Activated CD4-positive, alpha-beta T cell treated with anti-CD3 and anti-CD28 coated beads, Interleukin-2, Interleukin-4, amounts not matched to agents 100 ng/mL and 50 ng/mL, durations not matched to agents 16 hours and 8 hours (primary cell): ENCODE data around the gene NAT16.
"Not testable (repeated sequence)": the region's sequence is repeated elsewhere in the genome, so short reads cannot be mapped to it uniquely, and the experiment has no call there.

Experiments
- DNase-seq: peaks from one replicate; pipeline ENCODE4 v3.0.0-alpha.2; 2020; ENCODE audit warnings: low spot score

Gene NAT16

DNA sequence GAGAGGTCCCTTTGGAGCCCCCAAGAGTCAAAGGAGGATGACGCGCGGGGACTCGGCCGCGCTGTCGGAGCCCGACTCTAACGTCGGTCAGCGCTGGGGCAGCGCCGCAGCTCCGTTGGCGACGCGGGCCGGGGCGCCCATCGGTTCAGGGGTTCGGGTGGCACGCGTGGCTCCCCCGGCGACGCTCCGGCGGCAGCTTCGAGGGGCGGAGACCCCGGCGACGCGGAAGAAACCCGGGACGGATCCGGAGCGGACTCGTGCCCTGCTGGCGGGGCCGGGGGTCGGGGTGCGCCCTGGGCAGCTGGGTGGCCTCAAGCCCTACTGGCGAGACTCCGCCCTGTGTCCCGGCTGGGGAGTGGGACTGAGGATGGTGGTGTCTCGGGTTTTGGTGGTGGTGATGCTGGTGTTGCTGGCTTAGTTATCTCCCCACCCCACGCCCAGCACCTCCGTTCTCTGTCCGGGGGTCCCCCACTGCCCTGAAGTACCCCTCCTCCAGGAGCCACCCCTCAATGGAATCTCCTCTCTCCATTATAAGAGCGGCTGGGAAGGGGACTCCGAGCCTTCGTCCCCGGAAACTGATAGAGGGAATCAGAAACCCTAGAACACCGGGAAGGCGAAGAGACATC lies at the start of gene NAT16:
Gene NAT16, minus strand, starts transcription at position 164 of the 626 bp plus-strand sequence. CDS start 5,486 bp downstream, outside the sequence.
- no peak for DNase-seq

DNA sequence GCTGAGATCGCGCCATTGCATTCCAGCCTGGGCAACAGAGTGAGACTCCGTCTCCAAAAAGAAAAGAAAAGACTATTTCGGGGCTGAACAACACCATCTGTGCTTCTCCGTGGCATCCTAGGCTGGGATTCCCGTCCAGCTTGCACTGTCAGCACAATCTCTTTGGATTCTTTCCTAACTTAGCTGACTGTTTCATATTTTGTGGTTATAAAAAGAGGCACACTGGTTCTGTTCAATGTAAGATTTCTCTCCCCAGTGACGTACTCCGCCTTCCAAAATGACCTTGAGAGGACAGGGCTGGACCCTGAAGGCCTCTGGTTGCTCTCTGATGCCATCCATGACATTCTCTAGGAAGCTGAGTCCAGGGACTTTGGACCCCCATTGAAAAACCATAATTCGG lies 46.6 kb upstream of the NAT16 start:
- no peak for DNase-seq

DNA sequence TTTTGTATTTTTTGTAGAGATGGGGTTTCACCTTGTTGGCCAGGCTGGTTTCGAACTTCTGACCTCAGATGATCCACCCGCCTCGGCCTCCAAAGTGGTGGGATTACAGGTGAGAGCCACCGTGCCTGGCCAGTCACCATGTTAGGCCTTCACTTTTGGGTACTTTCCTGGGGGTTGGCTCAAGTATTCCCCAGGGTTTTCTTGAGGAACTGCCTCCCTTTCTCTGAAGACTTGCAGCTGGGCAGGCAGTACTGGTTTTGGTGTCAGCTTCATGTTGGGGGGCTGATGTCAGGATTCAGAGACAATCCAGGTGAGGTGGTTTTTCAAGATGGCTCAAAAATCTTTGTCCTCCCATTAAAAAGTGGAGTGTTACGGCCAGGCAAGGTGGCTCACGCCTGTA lies 45.6 kb upstream of the NAT16 start:
- no peak for DNase-seq

DNA sequence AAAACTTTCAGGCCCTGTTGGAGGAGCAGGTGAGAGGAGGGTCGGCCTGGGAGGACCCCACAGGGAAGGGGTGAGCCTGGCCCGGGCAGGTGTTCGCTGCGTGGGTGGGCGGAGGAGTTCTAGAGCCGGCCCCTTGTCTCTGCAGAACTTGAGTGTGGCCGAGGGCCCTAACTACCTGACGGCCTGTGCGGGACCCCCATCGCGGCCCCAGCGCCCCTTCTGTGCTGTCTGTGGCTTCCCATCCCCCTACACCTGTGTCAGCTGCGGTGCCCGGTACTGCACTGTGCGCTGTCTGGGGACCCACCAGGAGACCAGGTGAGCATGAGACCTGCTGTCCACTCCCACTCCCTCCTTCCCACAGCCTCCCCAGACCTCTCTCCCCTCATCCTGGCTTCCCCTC lies 43.4 kb upstream of the NAT16 start:
- no peak for DNase-seq

DNA sequence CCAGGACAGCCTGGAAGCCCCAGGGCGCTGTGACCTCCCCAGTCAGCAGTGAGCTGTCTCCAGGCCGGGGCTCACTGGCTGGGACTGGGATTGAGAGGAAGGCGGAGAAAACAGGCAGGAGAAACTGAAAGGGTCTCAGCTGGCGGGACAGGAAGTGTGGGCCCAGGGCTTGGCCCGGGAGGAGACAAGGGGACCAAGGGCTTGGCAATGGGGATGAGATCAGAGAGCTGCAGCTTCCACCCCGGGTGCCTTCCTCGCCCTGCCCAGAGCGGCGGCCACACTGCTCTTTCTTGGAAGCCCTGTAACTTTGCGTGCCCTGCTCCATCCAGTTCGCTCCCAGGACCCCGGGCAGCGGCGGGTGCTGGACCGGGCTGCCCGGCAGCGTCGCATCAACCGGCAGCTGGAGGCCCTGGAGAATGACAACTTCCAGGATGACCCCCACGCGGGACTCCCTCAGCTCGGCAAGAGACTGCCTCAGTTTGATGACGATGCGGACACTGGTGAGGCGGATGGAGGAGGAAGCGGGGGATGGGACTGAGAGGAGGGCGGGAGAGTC lies 42.3 kb upstream of the NAT16 start:
- no peak for DNase-seq

DNA sequence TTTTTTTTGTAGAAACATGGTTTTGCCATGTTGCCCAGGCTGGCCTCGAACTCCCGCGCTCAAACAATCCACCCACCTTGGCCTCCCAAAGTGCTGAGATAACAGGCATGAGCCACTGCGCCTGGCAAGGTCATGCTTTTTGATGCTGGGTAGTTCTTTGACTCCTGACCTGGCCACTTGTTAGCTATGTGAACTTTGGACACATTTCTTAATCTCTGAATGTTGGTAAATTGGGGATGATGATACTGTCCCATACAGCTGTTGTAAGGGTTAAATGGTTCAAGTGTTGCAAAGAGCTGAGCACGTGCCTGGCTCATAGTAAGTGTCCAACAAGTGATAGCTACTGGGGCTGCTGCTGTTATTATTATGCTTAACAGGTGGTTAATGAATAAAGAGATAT lies 40.2 kb upstream of the NAT16 start:
- DNase-seq = no peak

DNA sequence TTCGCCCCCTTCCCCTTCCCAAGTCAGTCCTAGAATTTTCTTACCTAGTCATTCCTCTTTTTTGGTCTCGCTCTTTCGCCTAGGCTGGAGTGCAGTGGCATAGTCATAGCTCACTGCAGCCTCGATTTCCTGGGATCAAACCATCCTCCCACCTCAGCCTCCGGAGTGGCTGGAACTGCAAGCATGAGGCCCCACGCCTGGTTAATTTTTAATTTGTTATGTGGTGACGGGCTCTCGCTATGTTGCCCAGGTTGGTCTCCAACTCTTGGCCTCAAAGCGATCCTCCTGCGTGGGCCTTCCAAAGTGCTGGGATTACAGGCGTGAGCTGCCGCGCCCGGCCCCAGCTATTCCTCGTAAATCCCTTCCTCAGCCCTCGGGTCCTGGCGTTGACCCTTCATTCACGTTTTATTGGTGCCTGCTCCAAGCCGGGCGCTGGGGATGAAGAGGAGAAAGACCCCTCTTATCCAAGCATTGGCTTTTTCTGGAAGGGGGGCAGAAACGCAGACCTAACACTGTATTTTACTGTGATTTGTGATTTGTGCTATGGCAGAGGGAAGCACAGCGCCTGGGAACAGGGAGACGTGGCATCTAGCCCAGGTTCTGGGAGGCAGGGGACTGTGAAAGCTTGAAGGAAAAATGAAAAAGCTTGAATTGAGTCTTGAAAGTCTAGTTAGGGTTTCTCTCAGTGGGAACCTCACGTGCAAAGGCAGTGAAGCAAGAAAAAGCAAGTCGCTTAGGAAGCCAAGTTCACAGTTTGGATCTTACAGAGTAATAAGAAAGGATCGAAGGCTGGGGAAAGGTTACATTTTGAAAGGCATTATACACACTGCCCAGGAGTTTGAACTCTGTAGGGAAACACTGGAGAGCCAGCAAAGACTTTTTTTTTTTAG lies 38.4 kb upstream of the NAT16 start:
- DNase-seq = no peak

DNA sequence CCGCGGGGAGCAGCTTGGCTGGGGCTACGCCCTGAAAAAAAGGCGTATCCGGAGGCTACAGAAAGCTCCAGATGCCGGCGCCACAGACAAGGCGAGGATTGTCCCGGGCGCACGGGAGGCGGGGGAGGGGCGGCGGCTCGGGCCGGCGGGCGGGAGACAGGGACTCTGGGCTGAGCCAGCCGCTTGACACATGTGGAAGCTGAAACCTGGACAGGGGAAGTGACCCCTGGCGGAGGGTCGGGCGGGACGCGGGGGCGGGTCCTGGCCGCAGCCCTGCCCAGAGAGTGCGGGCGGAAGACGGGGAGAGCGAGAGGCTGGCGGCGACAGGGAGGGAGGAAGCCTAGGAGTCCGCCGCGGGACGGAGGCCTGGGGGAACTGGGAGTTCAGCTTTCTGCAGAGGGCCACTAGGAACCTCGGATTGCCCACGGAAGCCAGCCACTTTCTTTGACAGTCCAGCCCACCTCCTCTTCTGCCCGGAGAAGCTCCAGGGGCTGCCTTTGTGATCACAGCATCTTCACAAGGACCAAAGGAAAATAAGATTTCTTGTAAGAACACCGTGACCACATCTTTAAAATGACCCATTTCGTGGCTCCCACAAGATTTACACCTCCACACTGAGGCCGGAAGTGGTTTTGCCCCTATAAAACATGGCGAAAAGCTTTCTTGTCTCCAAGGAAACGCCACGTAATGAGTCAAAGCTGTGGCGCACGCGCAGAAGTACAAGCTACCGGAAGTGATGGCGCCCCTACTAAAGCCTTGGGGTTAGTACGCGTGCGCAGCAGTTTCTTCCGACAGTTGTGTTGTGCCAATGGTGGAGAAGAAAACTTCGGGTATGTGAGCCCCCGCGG lies 37.5 kb upstream of the NAT16 start, which contains the start of the genes PLOD3 and ZNHIT1:
Gene PLOD3, minus strand, starts transcription at position 194 of the 848 bp plus-strand sequence. CDS start 307 bp downstream, outside the sequence.
Gene ZNHIT1, plus strand, starts transcription at position 778 of the 848 bp plus-strand sequence. Its CDS starts 31 bp downstream, at position 809.
- DNase-seq = peak; percentile 97

DNA sequence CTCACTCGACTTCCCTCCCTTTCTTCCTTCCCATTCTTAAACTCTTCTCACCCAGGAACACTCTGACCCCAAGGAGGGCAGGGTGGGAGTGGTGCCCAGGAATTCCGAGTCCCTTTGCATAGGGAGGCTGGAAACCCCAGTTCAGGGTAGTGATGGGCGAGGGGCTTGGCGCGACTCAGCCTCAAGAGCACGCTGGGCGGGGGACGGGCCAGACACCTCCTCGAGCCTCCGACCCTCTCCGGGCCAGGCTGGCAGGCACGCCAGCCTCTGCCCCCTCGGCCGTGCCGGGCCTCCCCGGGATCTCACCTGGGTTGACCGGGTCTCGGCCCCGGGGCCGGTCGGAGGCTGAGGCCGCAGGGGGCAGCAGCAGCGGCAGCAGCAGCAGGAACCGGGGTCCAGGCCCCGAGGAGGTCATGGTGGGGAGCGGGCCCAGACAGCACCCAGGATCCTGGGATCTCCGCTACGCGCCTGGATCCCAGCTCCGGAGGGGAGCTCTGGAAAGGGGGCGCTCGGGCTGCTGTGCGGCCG lies 36.8 kb upstream of the NAT16 start:
- no peak for DNase-seq

DNA sequence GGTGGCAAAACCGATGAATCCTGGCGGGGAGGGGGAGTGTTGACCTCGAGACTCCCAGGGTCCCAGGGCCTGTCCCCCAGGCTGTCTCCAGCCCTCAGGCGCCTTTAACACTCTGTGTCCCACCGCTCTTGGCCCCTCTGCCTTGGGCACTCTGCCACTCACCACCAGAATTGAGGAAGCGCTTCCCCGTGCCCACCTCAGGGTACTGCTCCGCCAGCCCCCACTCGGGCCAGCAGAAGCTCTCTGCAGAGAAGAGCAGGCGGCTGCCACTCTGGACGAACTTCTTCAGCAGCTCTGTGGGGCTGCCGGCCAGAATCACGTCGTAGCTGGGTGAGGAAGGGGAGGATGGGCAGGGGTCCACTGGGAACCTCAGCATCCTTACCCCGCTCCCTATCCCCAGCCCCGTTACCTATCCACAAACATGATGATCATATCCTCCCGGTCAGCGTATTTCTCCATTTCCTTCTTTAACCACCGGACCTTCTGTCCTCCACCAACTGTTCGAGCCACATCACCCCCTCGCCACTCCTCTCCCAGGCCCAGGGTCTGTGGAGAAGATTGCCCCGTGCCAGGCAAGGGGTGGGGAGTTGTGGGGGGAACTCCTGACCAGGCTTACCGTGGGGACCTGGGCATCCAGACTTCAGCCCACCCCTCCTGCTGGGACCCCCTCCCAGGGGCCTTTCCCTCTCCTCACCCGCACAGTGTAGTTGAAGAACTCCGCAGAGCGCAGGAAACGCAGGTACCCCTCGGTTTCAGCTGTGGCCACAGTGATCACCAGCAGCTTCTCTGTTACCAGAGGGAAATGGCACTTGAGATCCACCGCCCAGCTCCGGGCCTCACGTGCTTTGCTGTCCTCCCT lies 36.1 kb upstream of the NAT16 start:
- no peak for DNase-seq

DNA sequence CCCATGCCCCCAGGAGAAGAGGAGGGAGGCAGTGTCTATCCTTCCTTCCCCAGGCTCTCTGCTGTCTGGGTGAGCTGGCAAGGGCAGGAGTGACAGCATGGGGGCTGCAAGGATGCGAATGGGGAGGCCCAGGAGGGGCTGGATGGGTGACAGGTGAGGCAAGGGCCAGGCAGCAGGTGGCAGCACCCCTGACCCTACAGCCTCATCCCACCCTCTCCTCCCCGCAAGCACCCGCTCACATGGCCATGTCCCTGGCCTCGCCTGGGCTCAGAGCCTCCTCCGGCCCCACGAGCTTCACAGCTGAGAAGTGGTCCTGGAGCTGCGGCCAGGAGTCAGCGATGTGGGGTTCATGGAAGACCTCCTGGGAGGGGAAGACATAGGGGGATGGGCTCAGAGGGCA lies 31.9 kb upstream of the NAT16 start:
- no peak for DNase-seq

DNA sequence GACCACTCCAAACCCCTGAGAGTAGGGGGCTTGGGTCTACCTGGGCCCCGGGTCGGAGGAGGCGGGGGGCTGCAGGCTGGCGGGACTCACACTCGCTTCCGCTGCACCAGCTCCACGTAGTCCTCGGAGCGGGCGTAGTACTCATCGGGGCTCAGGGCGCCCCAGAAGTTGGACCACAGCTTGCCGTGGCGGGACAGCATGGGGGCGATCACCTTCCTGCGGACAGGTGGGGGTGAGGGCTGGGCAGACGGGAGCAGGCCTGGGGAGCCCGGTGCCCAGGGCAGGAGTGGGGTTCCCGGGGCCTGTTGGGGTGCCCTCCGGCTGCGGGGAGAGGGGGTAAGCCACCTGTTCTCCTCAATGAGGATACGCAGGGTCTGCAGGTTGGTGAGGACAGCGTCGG lies 31.4 kb upstream of the NAT16 start:
- no peak for DNase-seq

DNA sequence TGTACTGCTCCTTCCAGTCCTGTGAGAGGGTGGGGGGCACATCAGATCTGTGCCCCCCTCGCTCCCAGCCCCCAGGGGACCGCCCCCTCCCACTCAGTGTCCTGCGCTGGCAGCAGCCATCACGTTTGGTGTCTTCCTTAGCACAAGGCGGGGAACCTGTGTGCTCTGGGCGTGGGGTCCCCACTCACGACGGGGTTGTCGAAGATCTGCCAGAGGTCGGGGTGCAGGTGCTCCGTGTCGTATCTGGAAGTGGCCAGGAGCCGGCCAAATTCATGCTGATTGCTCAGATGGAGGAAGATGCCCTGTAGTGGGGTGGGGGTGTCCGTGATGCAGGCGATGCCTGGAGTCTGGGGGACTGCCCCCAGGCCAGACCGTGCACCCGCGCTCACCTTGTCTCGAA lies 30.1 kb upstream of the NAT16 start:
- no peak for DNase-seq

DNA sequence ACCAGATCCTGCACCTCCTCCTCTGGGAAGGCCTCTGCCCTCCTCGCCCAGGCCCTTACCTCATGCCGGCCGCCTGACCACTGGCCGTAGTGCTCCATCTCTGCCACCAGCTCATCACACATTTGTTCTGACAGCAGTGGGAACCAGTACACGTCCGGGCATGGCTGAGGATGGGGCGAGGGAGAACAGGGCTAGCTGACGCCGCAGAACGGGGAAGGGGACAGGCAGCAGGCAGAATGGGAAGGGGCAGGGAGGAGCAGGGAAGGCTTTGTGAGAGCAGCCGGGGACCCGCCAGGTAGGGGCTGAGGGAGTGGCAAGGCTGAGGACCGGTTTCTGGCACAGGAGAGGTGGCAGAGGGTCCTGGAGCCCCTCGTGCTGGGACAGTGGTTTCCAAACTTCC lies 28.7 kb upstream of the NAT16 start:
- no peak for DNase-seq

DNA sequence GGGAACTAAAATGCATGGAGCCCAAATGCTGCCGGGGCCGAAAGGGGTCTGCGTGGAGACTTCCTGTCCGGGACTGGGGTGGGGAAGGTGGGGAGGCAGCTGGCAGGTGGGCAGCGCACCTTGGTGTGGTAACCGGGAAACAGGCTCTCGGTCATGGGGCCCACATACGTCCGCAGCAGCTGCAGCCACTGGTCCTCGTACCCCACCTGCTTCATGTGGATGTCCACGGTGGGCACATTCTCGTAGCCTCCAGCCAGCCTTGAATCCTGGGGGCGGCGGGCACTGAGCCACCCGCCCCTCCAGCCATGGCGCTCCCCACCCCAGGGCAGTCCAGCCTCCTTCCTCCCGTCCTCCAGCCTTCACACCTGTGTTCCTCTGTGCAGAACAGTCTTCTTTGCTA lies 27.4 kb upstream of the NAT16 start:
- DNase-seq = no peak

DNA sequence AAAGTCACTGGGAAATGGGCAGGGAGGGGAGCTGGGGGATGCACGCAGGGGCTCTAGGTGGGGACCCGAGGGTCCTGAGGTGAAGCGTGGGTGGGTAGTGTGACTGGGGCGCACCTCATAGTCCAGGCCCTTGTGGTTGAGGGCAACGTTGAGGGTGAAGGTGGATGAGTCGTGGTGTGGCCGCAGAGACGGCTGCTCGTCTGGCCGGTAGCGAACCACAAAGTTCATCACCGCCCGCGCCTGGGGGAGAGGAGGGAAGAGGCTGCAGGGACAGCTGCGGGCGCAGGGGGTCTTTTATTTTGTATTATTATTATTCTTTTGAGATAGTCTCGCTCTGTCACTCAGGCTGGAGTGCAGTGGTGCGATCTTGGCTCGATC lies 26.6 kb upstream of the NAT16 start:
- no peak for DNase-seq

DNA sequence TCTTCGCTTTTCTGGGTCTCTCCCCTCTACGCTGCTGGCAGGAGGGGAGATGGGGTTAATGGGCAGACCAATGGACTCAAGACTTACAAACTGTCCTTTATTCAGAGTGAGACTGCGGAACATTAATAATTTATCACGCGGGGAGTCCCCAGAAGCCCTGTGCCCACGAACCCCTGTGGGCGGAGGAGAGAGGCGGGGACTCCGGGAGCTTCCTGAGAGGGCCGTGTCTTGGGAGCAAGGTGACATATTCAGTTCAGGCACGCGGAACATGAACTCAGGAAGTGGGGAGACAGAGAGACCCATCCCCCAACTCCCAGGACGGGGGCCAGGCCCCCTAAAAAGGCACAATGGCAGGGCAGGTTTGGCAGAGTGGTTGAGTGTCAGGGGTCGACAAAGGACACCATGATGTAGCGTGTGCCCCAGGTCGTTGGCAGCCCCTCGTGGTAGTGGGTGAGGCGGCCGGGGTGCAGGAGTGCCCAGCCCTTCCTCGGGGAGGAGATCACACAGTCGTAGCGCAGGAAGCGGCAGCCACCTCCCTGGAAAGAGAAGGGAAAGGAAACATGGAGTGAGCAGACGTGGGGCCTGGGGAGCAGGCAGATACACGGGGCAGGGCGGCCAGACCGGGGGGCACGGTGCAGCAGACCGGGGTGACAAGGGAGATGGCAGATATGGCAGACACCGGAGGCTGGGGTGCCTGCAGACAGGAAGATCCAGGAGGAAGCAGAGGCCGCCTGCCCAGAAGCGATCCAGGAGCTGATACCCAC lies 26.0 kb upstream of the NAT16 start:
- DNase-seq = no peak

DNA sequence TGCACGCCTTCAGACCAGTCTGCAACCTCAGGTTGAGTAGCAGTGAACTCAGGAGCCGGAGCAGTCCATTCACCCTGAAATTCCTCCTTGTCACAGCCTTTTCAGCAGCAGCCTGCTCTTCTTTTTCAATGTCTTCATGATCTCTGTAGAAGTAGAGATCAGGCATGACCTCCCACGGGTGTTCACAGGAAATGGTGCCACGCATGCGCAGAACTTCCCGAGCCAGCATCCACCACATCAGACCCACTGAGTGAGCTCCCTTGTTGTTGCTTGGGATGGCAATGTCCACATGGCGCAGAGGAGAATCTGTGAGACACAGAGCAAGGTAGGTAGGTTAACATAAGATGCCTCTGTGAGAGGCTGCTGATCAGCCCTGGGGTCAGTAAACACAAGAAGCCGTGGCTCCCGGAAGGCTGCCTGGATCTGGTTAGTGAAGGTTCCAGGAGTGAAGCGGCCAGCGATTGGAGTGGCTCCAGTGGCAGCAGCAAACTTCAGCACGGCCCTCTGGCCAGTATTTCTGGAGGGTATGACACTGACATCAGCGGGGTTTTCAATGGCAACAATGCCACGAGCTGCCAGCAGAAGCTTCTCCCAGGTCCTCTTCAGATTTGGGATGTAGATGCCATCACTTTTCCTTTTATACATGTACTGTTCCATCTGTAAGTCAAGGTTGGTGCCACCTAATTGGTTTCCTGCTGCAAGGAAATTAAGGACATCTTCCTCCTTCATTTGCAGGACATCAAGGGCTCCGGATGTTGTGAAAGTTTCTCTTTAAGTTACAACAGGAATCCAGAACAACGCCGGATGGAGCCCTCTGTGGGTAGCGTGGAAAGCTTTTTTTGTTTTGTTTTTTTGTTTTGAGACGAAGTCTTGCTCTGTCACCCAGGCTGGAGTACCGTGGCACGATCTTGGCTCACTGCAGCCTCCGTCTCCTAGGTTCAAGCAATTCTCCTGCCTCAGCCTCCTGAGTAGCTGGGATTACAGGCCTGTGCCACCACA lies 23.9 kb upstream of the NAT16 start:
- DNase-seq = not testable (repeated sequence)

DNA sequence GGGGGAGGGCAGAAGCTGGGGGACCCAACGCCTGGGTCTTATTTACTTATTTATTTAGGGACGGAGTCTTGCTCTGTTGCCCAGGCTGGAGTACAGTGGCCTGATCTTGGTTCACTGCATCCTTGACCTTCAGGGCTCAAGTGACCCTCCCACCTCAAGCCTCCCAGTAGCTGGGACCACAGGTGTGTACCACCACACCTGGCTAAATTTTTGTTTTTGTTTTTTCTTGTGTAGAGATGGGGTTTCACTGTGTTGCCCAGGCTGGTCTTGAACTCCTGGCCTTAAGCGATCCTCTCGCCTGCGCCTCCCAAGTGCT lies 22.5 kb upstream of the NAT16 start:
- DNase-seq = no peak
